Mammary epithelial cell (primary cell): Measurements from ENCODE around the gene AMPH.

Source experiments
- EZH2 ChIP-seq: IDR thresholded peaks from 2 replicates; pipeline ENCODE4 v1.6.1; 2012; ENCODE audit warnings: low read length, inconsistent platforms, borderline replicate concordance
- TF ChIP-seq, protein P1 (sequence below), 2 donors: IDR thresholded peaks in 1 of 2; conservative IDR thresholded peaks in 1 of 2; 2 replicates each; pipeline ENCODE4 v1.5.1; 2011 to 2012; ENCODE audit warnings: inconsistent platforms in 2 of 2, low read length in 2 of 2, mild to moderate bottlenecking in 2 of 2, control low read depth in 1 of 2, low read depth in 1 of 2; ENCODE audit not compliant: insufficient read depth in 1 of 2; ENCODE audit errors: extremely low read depth in 1 of 2

DNA sequence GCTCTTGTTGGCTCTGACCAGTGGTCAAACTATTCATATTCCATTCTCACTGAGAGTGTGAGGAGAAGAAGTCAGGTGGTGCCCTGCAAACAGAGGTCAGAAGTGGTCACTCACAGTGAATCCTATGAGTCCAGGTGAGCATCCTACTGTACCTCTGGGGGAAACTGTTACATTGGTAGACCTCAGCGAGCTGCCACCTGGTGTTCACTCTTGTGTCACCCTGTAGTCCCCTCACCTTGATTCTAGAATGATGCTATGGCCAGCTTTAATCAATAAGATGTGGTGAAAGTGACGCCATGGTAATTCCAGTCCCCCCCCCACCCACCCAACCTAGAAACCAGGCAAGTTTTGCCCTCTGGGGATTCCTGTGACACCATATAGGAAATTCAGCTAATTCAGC is 1.2 kb upstream of the AMPH start:
- TF ChIP-seq, protein P1, sequence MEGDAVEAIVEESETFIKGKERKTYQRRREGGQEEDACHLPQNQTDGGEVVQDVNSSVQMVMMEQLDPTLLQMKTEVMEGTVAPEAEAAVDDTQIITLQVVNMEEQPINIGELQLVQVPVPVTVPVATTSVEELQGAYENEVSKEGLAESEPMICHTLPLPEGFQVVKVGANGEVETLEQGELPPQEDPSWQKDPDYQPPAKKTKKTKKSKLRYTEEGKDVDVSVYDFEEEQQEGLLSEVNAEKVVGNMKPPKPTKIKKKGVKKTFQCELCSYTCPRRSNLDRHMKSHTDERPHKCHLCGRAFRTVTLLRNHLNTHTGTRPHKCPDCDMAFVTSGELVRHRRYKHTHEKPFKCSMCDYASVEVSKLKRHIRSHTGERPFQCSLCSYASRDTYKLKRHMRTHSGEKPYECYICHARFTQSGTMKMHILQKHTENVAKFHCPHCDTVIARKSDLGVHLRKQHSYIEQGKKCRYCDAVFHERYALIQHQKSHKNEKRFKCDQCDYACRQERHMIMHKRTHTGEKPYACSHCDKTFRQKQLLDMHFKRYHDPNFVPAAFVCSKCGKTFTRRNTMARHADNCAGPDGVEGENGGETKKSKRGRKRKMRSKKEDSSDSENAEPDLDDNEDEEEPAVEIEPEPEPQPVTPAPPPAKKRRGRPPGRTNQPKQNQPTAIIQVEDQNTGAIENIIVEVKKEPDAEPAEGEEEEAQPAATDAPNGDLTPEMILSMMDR (conservative IDR thresholded peaks at IDR 0.05 in 1 of 2, IDR thresholded peaks at IDR 0.05 in 1 of 2; ENCODE audit: extremely low read depth in 1 of 2, insufficient read depth in 1 of 2, low read depth in 1 of 2, low read length in 2 of 2) = no peak
- no peak for TF ChIP-seq EZH2
